DLD1 (cell line): Measurements from ENCODE around the gene B2M.

Experiments
- in situ Hi-C: cut with HindIII; loops from 2 replicates; pipeline ENCODE4 v1.10.0; 2017; ENCODE audit warnings: low sequenced_read_pairs

B2M gene

GRCh38 chr15:44720460-44721176 lies 9.3 kb downstream of the B2M start:
- in situ Hi-C loops: loop anchor here (10.0 kb wide), 1 partner anchor 56 kb away; the partner anchor contains the start of gene SPG11

GRCh38 chr15:44722011-44722410 lies 10.7 kb downstream of the B2M start:
- in situ Hi-C loops: loop anchor here (10.0 kb wide), 1 partner anchor 57 kb away; the partner anchor contains the start of gene SPG11

GRCh38 chr15:44726136-44726535 lies 14.8 kb downstream of the B2M start:
- in situ Hi-C loops: loop anchor here (10.0 to 25.0 kb wide), 2 partner anchors 61 to 139 kb away; partner anchors contain the start of gene SPG11

- in situ Hi-C loops: loop anchor here (10.0 to 25.0 kb wide), 2 partner anchors 62 to 140 kb away; partner anchors contain the start of gene SPG11
Measured at GRCh38 chr15:44726568-44727484, 15.5 kb downstream of the B2M start.

GRCh38 chr15:44727485-44728231 lies 16.3 kb downstream of the B2M start:
- in situ Hi-C loops: loop anchor here (10.0 to 25.0 kb wide), 2 partner anchors 63 to 140 kb away; partner anchors contain the start of gene SPG11

GRCh38 chr15:44728232-44728575 lies 16.9 kb downstream of the B2M start:
- in situ Hi-C loops: loop anchor here (10.0 to 25.0 kb wide), 2 partner anchors 63 to 141 kb away; partner anchors contain the start of gene SPG11

- in situ Hi-C loops: loop anchor here (10.0 to 25.0 kb wide), 2 partner anchors 64 to 141 kb away; partner anchors contain the start of gene SPG11
Measured at GRCh38 chr15:44728576-44729407, 17.5 kb downstream of the B2M start.

GRCh38 chr15:44729408-44730127 lies 18.3 kb downstream of the B2M start:
- in situ Hi-C loops: loop anchor here (10.0 to 25.0 kb wide), 2 partner anchors 65 to 142 kb away; partner anchors contain the start of gene SPG11

GRCh38 chr15:44734839-44735481 lies 23.6 kb downstream of the B2M start:
- in situ Hi-C loops: loop anchor here (25.0 kb wide), 1 partner anchor 148 kb away; no protein-coding TSS in a partner anchor

GRCh38 chr15:44735482-44736180 lies 24.3 kb downstream of the B2M start:
- in situ Hi-C loops: loop anchor here (25.0 kb wide), 1 partner anchor 148 kb away; no protein-coding TSS in a partner anchor

- in situ Hi-C loops: loop anchor here (25.0 kb wide), 1 partner anchor 149 kb away; no protein-coding TSS in a partner anchor
Measured at GRCh38 chr15:44736181-44736765, 25.0 kb downstream of the B2M start, which contains the start of gene TRIM69. TRIM69 (plus strand) TSS chr15:44736528; CDS start chr15:44736705, 177 bp downstream.

GRCh38 chr15:44738340-44738984 lies 27.1 kb downstream of the B2M start:
- in situ Hi-C loops: loop anchor here (25.0 kb wide), 1 partner anchor 151 kb away; no protein-coding TSS in a partner anchor

GRCh38 chr15:44739222-44739847 lies 28.0 kb downstream of the B2M start:
- in situ Hi-C loops: loop anchor here (25.0 kb wide), 1 partner anchor 152 kb away; no protein-coding TSS in a partner anchor

- in situ Hi-C loops: loop anchor here (25.0 kb wide), 1 partner anchor 156 kb away; no protein-coding TSS in a partner anchor
Measured at GRCh38 chr15:44743454-44743853, 32.1 kb downstream of the B2M start.

- in situ Hi-C loops: no loop called here
Measured at GRCh38 chr15:44753345-44753744, 42.0 kb downstream of the B2M start.

- in situ Hi-C loops: no loop called here
Measured at GRCh38 chr15:44763187-44763586, 51.9 kb downstream of the B2M start.
